Limb (tissue), 2 donors: Measurements from ENCODE around the gene ENDOG.
"Not testable (repeated sequence)": the region's sequence is repeated elsewhere in the genome, so short reads cannot be mapped to it uniquely, and the experiment has no call there.

Experiments used
- DNase-seq, 2 donors: peaks; one replicate each; pipeline ENCODE4 v3.0.0-alpha.2; 2016; ENCODE audit errors: extremely low spot score in 2 of 2

Gene ENDOG

DNA sequence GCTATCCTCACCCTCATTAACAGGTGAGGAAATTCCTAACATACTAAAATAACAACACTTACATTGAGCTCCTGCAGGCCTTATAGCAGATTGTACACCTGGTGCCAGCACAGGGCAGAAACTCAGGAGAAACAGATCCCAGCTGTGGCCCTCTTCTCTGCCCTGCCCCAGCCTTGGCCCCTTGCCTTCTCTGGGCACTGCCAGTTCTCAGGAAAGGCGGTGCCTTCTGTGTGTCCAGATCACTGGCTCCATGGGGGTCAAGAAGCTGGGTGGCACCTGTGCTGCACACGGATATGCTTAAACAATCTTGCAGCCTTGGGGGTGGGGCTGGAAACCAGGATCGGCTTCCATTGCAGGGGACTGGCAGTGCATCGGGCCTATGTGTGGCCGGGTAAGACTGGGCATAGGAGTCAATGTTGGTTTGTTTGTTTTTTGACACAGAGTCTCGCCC lies 44.1 kb downstream of the ENDOG start:
- no peak for DNase-seq

GRCh38 chr9:128863647-128864046 lies 45.3 kb downstream of the ENDOG start:
- peak; percentile 11 to 75 for DNase-seq

- DNase-seq, result no peak
These were observed 52.0 kb downstream of the ENDOG start for GRCh38 chr9:128870128-128870940.

- not testable (repeated sequence) for DNase-seq
These were observed 52.6 kb downstream of the ENDOG start for GRCh38 chr9:128870941-128871265.
